Stimulated activated CD8-positive, alpha-beta memory T cell treated with anti-CD3 and anti-CD28 coated beads, Interleukin-4, amount 100 ng/mL, for 48 hours (primary cell): ENCODE measurements around the gene FTL.

Source experiments
- DNase-seq: peaks from one replicate; pipeline ENCODE4 v3.0.0-alpha.2; 2020

FTL gene

GRCh38 chr19:48946463-48947257 is 18.4 kb upstream of the FTL start:
- no peak for DNase-seq

- DNase-seq = no peak
Measured at GRCh38 chr19:48947258-48947542, 17.9 kb upstream of the FTL start.

GRCh38 chr19:48950159-48950558 is 14.9 kb upstream of the FTL start:
- DNase-seq = no peak

- no peak for DNase-seq
Measured at GRCh38 chr19:48950830-48951519, 14.1 kb upstream of the FTL start.

GRCh38 chr19:48953141-48953540 is 12.0 kb upstream of the FTL start:
- no peak for DNase-seq

GRCh38 chr19:48953990-48954594 is 11.0 kb upstream of the FTL start:
- DNase-seq = no peak

- peak; percentile 98 for DNase-seq
Measured at GRCh38 chr19:48954595-48955307, 10.4 kb upstream of the FTL start, which contains the start of gene BAX. BAX (plus strand) TSS chr19:48954875; CDS start chr19:48954929, 54 bp downstream.

GRCh38 chr19:48955308-48955958 is 9.7 kb upstream of the FTL start:
- no peak for DNase-seq

- DNase-seq = no peak
Measured at GRCh38 chr19:48958006-48958405, 7.1 kb upstream of the FTL start.

- DNase-seq = no peak
Measured at GRCh38 chr19:48959341-48960239, 5.5 kb upstream of the FTL start.

GRCh38 chr19:48961051-48961649 is 4.0 kb upstream of the FTL start:
- DNase-seq = no peak

GRCh38 chr19:48961673-48962028 is 3.5 kb upstream of the FTL start:
- no peak for DNase-seq

GRCh38 chr19:48962029-48962848 is 2.9 kb upstream of the FTL start:
- DNase-seq = peak; percentile 63

GRCh38 chr19:48962849-48963165 is 2.3 kb upstream of the FTL start:
- DNase-seq = no peak

- peak; percentile 87 for DNase-seq
Measured at GRCh38 chr19:48963371-48964204, 1.5 kb upstream of the FTL start.

GRCh38 chr19:48964205-48965039 is 687 bp upstream of the FTL start:
- no peak for DNase-seq

- DNase-seq = peak; percentile 93
Measured at GRCh38 chr19:48965806-48966540, 864 bp downstream of the FTL start.
